HL-60 (cell line): ENCODE measurements around the gene IFNL1.

Experiments
- DNase-seq, 2 experiments: peaks; one replicate each; pipeline ENCODE4 v3.0.0-alpha.2; 2010 to 2020; ENCODE audit warnings: low read depth in 1 of 2, low spot score in 1 of 2
- H3K27ac ChIP-seq: fragments of 250-450 bp; sonication (Bioruptor Pico); replicated peaks from 2 replicates; pipeline ENCODE4 v1.5.1; 2020; ENCODE audit warnings: mild to moderate bottlenecking, moderate library complexity
- H3K27me3 ChIP-seq: fragments of 250-450 bp; sonication (Bioruptor Pico); 2 replicates; pipeline ENCODE4 v1.5.1; 2021; ENCODE audit warnings: mild to moderate bottlenecking, moderate library complexity; ENCODE audit not compliant: insufficient read depth, poor library complexity, severe bottlenecking
- H3K4me3 ChIP-seq: replicated peaks from 2 replicates; pipeline ENCODE4 v1.5.1; 2011; ENCODE audit warnings: mild to moderate bottlenecking, control low read depth, low read length; ENCODE audit not compliant: insufficient read depth
- GABPA ChIP-seq: IDR thresholded peaks from 2 replicates; pipeline ENCODE4 v1.6.1; 2012; ENCODE audit warnings: low read depth
- POLR2AphosphoS5 ChIP-seq: IDR thresholded peaks from 2 replicates; pipeline ENCODE4 v1.6.1; 2012; ENCODE audit warnings: low read depth
- SPI1 ChIP-seq: IDR thresholded peaks from 2 replicates; pipeline ENCODE4 v1.6.1; 2012; ENCODE audit warnings: low read depth, mild to moderate bottlenecking, borderline replicate concordance
- TF ChIP-seq, protein P1 (sequence below): IDR thresholded peaks from 2 replicates; pipeline ENCODE4 v1.6.1; 2012; ENCODE audit warnings: low read depth; ENCODE audit not compliant: insufficient replicate concordance
- TF ChIP-seq, protein P2 (sequence below): IDR thresholded peaks from one replicate; pipeline ENCODE4 v1.5.1; 2011; ENCODE audit warnings: low read length, control low read depth, inconsistent platforms; ENCODE audit not compliant: insufficient read depth

IFNL1 gene

DNA sequence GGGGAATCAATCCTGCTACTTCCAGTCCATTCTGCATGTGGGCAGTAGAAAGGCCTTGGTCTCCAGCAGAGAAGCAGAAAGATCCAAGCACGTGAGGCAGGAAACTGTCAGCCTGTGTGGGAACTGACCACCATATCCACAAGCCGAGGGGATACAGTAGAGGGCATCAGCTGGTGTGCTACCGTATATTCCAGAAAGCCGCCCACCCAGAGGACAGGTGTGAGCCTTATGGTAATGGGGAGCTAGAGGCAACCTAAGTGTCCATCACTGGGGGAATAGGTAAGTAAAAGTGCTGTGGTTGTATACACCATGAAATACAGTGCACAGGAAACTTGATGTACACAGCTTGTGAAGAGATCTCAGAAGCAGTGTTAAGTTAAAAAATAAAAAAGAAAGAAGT is 2.8 kb upstream of the IFNL1 start:
- H3K27ac ChIP-seq, result no peak overlapping the region
- DNase-seq, result no peak
- TF ChIP-seq GABPA (no peak), SPI1 (no peak), POLR2AphosphoS5 (no peak)
- TF ChIP-seq, protein P1, sequence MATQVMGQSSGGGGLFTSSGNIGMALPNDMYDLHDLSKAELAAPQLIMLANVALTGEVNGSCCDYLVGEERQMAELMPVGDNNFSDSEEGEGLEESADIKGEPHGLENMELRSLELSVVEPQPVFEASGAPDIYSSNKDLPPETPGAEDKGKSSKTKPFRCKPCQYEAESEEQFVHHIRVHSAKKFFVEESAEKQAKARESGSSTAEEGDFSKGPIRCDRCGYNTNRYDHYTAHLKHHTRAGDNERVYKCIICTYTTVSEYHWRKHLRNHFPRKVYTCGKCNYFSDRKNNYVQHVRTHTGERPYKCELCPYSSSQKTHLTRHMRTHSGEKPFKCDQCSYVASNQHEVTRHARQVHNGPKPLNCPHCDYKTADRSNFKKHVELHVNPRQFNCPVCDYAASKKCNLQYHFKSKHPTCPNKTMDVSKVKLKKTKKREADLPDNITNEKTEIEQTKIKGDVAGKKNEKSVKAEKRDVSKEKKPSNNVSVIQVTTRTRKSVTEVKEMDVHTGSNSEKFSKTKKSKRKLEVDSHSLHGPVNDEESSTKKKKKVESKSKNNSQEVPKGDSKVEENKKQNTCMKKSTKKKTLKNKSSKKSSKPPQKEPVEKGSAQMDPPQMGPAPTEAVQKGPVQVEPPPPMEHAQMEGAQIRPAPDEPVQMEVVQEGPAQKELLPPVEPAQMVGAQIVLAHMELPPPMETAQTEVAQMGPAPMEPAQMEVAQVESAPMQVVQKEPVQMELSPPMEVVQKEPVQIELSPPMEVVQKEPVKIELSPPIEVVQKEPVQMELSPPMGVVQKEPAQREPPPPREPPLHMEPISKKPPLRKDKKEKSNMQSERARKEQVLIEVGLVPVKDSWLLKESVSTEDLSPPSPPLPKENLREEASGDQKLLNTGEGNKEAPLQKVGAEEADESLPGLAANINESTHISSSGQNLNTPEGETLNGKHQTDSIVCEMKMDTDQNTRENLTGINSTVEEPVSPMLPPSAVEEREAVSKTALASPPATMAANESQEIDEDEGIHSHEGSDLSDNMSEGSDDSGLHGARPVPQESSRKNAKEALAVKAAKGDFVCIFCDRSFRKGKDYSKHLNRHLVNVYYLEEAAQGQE, result no peak
- TF ChIP-seq, protein P2, sequence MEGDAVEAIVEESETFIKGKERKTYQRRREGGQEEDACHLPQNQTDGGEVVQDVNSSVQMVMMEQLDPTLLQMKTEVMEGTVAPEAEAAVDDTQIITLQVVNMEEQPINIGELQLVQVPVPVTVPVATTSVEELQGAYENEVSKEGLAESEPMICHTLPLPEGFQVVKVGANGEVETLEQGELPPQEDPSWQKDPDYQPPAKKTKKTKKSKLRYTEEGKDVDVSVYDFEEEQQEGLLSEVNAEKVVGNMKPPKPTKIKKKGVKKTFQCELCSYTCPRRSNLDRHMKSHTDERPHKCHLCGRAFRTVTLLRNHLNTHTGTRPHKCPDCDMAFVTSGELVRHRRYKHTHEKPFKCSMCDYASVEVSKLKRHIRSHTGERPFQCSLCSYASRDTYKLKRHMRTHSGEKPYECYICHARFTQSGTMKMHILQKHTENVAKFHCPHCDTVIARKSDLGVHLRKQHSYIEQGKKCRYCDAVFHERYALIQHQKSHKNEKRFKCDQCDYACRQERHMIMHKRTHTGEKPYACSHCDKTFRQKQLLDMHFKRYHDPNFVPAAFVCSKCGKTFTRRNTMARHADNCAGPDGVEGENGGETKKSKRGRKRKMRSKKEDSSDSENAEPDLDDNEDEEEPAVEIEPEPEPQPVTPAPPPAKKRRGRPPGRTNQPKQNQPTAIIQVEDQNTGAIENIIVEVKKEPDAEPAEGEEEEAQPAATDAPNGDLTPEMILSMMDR, result no peak
- H3K27me3 ChIP-seq, result no peaks in the 10 kb centered on the region
- no peak overlapping the region for H3K4me3 ChIP-seq

DNA sequence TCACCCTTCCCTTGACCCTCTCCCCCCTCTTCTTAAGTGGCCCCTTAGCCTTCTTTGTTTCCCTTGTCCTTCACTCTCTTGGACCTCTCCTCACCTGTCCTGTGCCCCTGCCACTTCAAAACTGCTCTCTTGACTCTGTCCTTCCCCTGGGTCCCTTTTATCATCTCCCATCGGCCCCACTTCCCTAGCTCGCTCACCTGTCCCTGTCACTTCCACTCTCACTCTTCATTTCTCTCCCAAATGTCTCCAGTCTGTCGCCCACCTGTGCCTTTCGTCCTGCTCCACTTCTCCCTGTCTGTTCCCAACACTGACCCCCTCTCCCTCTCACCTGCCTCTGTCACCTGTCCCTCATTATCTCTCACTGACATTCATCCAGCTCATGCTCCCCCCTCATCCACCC is 699 bp downstream of the IFNL1 start:
- Histone ChIP-seq H3K4me3 (no peak overlapping the region), H3K27me3 (no peaks in the 10 kb centered on the region), H3K27ac (no peak overlapping the region)
- DNase-seq, result no peak
- TF ChIP-seq, protein P1, result no peak
- no peak for TF ChIP-seq POLR2AphosphoS5
- TF ChIP-seq GABPA, result no peak
- TF ChIP-seq, protein P2, result no peak
- TF ChIP-seq SPI1, result no peak

DNA sequence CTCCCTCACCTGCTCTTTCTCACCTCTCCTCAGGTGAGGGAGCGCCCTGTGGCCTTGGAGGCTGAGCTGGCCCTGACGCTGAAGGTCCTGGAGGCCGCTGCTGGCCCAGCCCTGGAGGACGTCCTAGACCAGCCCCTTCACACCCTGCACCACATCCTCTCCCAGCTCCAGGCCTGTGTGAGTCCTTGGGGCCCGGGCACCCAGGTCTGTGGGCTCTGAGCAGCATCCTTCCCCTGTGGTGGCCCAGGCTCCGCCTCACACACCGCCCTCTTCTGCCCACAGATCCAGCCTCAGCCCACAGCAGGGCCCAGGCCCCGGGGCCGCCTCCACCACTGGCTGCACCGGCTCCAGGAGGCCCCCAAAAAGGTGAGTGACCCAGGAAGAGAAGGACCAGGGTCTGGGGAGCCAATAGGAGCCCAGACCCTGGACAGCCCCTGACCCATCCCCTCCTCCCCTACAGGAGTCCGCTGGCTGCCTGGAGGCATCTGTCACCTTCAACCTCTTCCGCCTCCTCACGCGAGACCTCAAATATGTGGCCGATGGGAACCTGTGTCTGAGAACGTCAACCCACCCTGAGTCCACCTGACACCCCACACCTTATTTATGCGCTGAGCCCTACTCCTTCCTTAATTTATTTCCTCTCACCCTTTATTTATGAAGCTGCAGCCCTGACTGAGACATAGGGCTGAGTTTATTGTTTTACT is 1.9 kb downstream of the IFNL1 start:
- no peak for DNase-seq
- no peaks in the 10 kb centered on the region for H3K27me3 ChIP-seq
- H3K27ac ChIP-seq, result no peak overlapping the region
- TF ChIP-seq, protein P1, result no peak
- TF ChIP-seq, protein P2, result no peak
- TF ChIP-seq POLR2AphosphoS5 (no peak), SPI1 (no peak), GABPA (no peak)
- H3K4me3 ChIP-seq, result no peak overlapping the region
